CD14-positive monocyte (primary cell): ENCODE data around the gene C8G. TPM values are rescaled to one million over a fixed set of nuclear protein-coding genes. Genes with fewer than 3 reads are reported as not detected.

ENCODE experiments used
- DNase-seq, 3 donors: peaks; one replicate each; pipeline ENCODE4 v3.0.0-alpha.2; 2011 to 2022
- H2AFZ ChIP-seq: 2 replicates; pipeline ENCODE4 v1.6.0; 2012; ENCODE audit warnings: mild to moderate bottlenecking, low read depth, low read length, inconsistent platforms; ENCODE audit not compliant: insufficient read depth, poor library complexity, severe bottlenecking
- H3K27ac ChIP-seq, 2 donors: 1 replicate in 1 of 2; 2 replicates in 1 of 2; pipeline ENCODE4 v1.5.1; 2012 to 2013; ENCODE audit warnings: low read length in 2 of 2, control low read depth in 1 of 2, inconsistent platforms in 1 of 2, low read depth in 1 of 2, mild to moderate bottlenecking in 1 of 2
- H3K27me3 ChIP-seq, 2 donors: one replicate each; pipeline versions ENCODE4 v1.6.0 to v1.6.1; 2011 to 2013; ENCODE audit warnings: low read length in 2 of 2; ENCODE audit not compliant: control insufficient read depth in 2 of 2, insufficient read depth in 2 of 2
- H3K36me3 ChIP-seq, 2 donors: replicated peaks in 1 of 2; 1 replicate in 1 of 2; 2 replicates in 1 of 2; pipeline versions ENCODE4 v1.5.1 to v1.6.1; 2012 to 2013; ENCODE audit warnings: low read length in 2 of 2, control low read depth in 1 of 2, inconsistent platforms in 1 of 2, mild to moderate bottlenecking in 1 of 2; ENCODE audit not compliant: insufficient read depth in 2 of 2, control insufficient read depth in 1 of 2
- H3K4me1 ChIP-seq, 2 donors: 1 replicate in 1 of 2; 2 replicates in 1 of 2; pipeline versions ENCODE4 v1.5.1 to v1.6.1; 2012 to 2013; ENCODE audit warnings: low read length in 2 of 2, control low read depth in 1 of 2, inconsistent platforms in 1 of 2, mild to moderate bottlenecking in 1 of 2, moderate library complexity in 1 of 2; ENCODE audit not compliant: insufficient read depth in 2 of 2, control insufficient read depth in 1 of 2
- H3K4me2 ChIP-seq: replicated peaks from 2 replicates; pipeline ENCODE3; 2012; ENCODE audit warnings: low read length, moderate library complexity, mild to moderate bottlenecking; ENCODE audit not compliant: poor library complexity, severe bottlenecking; ENCODE audit errors: extremely low read depth
- H3K4me3 ChIP-seq, 3 experiments: fragments of 200-600 bp in 1 of 3; sonication (generic) in 1 of 3; replicated peaks in 1 of 3; 1 replicate in 2 of 3; 2 replicates in 1 of 3; pipeline ENCODE4 v1.5.1; 2011 to 2013; ENCODE audit warnings: low read length in 3 of 3, mild to moderate bottlenecking in 3 of 3, control low read depth in 2 of 3, low read depth in 2 of 3, inconsistent platforms in 1 of 3, moderate library complexity in 1 of 3
- H3K79me2 ChIP-seq: 2 replicates; pipeline ENCODE4 v1.6.0; 2012; ENCODE audit warnings: mild to moderate bottlenecking, control low read depth, inconsistent platforms, low read length, moderate library complexity; ENCODE audit not compliant: insufficient read depth
- H3K9ac ChIP-seq: 2 replicates; pipeline ENCODE4 v1.6.0; 2017; ENCODE audit warnings: low read length, mild to moderate bottlenecking; ENCODE audit not compliant: insufficient read depth, poor library complexity, severe bottlenecking
- H3K9me3 ChIP-seq, 2 donors: replicated peaks in 1 of 2; 1 replicate in 1 of 2; 2 replicates in 1 of 2; pipeline versions ENCODE4 v1.5.1 to v1.6.1; 2012 to 2013; ENCODE audit warnings: low read length in 2 of 2, control low read depth in 1 of 2; ENCODE audit not compliant: control insufficient read depth in 1 of 2, insufficient read depth in 1 of 2
- H4K20me1 ChIP-seq: 2 replicates; pipeline ENCODE4 v1.6.0; 2012; ENCODE audit warnings: mild to moderate bottlenecking, low read length, control low read depth, moderate library complexity; ENCODE audit not compliant: insufficient read depth
- H3K27ac Mint-ChIP-seq, 7 donors: one replicate each; pipeline ENCODE4 v1.8.0; 2020; ENCODE audit warnings: mild to moderate bottlenecking in 7 of 7, mixed read lengths in 7 of 7, moderate library complexity in 6 of 7, inconsistent platforms in 2 of 7
- H3K27me3 Mint-ChIP-seq, 3 donors: one replicate each; pipeline ENCODE4 v1.8.0; 2021 to 2022; ENCODE audit warnings: low read depth in 3 of 3, mild to moderate bottlenecking in 3 of 3, mixed read lengths in 3 of 3, moderate library complexity in 3 of 3, inconsistent platforms in 1 of 3
- H3K36me3 Mint-ChIP-seq, 2 donors: one replicate each; pipeline ENCODE4 v1.8.0; 2020; ENCODE audit warnings: mixed read lengths in 2 of 2, inconsistent platforms in 1 of 2, mild to moderate bottlenecking in 1 of 2
- H3K4me1 Mint-ChIP-seq: one replicate; pipeline ENCODE4 v1.8.0; 2020; ENCODE audit warnings: mild to moderate bottlenecking, mixed read lengths
- H3K4me3 Mint-ChIP-seq, 2 donors: one replicate each; pipeline ENCODE4 v1.8.0; 2020; ENCODE audit warnings: mild to moderate bottlenecking in 2 of 2, mixed read lengths in 2 of 2, moderate library complexity in 1 of 2
- H3K9me3 Mint-ChIP-seq, 7 donors: one replicate each; pipeline ENCODE4 v1.8.0; 2020 to 2022; ENCODE audit warnings: mixed read lengths in 7 of 7, mild to moderate bottlenecking in 6 of 7, moderate library complexity in 6 of 7, inconsistent platforms in 2 of 7
- CTCF ChIP-seq: fragments of 200-600 bp; IDR thresholded peaks from one replicate; pipeline ENCODE4 v1.8.0; 2022; ENCODE audit warnings: antibody characterized with exemption, mild to moderate bottlenecking
- WGBS: methylation state at CpG from one replicate; pipeline ENCODE4 v1.1.5; 2013; ENCODE audit warnings: missing lambda C conversion rate; ENCODE audit not compliant: insufficient coverage; 5-methylcytosine and 5-hydroxymethylcytosine counted together
- intact Hi-C, 2 donors: fragments of 100-400 bp; cut with micrococcal nuclease; formaldehyde crosslinking; loops; one replicate each; pipeline versions ENCODE4 v1.15.0 to v1.15.1; 2023
- polyA plus RNA-seq, 3 donors: library from polyadenylated mRNA; depleted of rRNA in 1 of 3; unstranded in 2 of 3; stranded (reverse) in 1 of 3; fragments of 300-500 nt in 2 of 3; fragments of >200 nt in 1 of 3; fragmentation: Illumina TruSeq in 2 of 3; gene quantifications; 1 replicate in 2 of 3; 2 replicates in 1 of 3; pipeline ENCODE4 v1.2.3, GENCODE V29; 2012 to 2021

Gene C8G
- polyA plus RNA-seq, 3 donors, result 0.55 to 0.72 TPM; not detected in 1

GRCh38 chr9:136962163-136962562, 17.1 kb downstream of the C8G start:
- no peak overlapping the region for H3K4me3 ChIP-seq

GRCh38 chr9:136962701-136963248, 17.7 kb downstream of the C8G start:
- Mint-ChIP-seq H3K4me3 (no peak overlapping the region), H3K27ac (no peak overlapping the region), H3K27me3 (peaks cover 9 to 20% (median 14%) of the 10 kb centered on the region in 3 donors), H3K9me3 (peaks cover 0 to 2% (median 0%) of the 10 kb centered on the region in 7 donors), H3K4me1 (peaks cover 16% of the 10 kb centered on the region), H3K36me3 (no peaks in the 10 kb centered on the region)
- WGBS, result 93% methylated on average over 11 of the region's 11 CpGs
- Histone ChIP-seq H3K4me3 (no peak overlapping the region), H2AFZ (no peak overlapping the region), H3K79me2 (no peaks in the 10 kb centered on the region), H3K9me3 (no peaks in the 10 kb centered on the region), H3K36me3 (no peaks in the 10 kb centered on the region), H3K4me2 (no peak overlapping the region), H3K9ac (no peak overlapping the region), H4K20me1 (no peaks in the 10 kb centered on the region), H3K27ac (no peak overlapping the region), H3K27me3 (no peaks in the 10 kb centered on the region), H3K4me1 (peaks cover 10 to 14% of the 10 kb centered on the region in 2 donors)
- no peak for TF ChIP-seq CTCF
- intact Hi-C loops, result no loop called here
- no peak for DNase-seq

More at GRCh38 chr9:136962163-136962562, 17.1 kb downstream of the C8G start:
- Histone ChIP-seq H4K20me1 (no peaks in the 10 kb centered on the region), H3K9me3 (no peaks in the 10 kb centered on the region), H3K9ac (no peak overlapping the region), H3K4me2 (no peak overlapping the region), H3K4me1 (peaks cover 10 to 12% of the 10 kb centered on the region in 2 donors), H3K27ac (no peak overlapping the region), H2AFZ (no peak overlapping the region), H3K27me3 (no peaks in the 10 kb centered on the region), H3K79me2 (no peaks in the 10 kb centered on the region), H3K36me3 (no peaks in the 10 kb centered on the region)
- 100% methylated on average over 1 of the region's 9 CpGs for WGBS
- TF ChIP-seq CTCF, result no peak
- intact Hi-C loops, result no loop called here
- Mint-ChIP-seq H3K27me3 (peaks cover 9 to 18% (median 12%) of the 10 kb centered on the region in 3 donors), H3K4me1 (peaks cover 14% of the 10 kb centered on the region), H3K36me3 (no peaks in the 10 kb centered on the region), H3K9me3 (peaks cover 0 to 2% (median 0%) of the 10 kb centered on the region in 7 donors), H3K4me3 (no peak overlapping the region), H3K27ac (no peak overlapping the region)
- no peak for DNase-seq
